ENCODE measurements around the gene POLR1H.

DNA sequence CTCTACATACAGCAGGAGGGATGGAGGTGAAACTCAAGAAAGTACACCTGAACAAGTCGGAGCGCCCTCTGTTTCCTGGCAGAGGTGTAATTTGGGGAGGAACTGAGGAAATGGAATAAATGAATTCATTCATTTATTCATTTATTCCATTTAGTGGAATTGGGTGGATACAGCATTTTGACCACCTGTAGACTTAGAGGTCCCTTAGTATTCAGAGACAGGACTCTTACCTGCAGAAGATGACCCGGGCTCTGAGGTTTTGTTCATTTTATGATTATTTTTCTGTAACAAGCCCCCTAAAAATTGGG, 42.8 kb downstream of the POLR1H start:
- TF ChIP-seq FOXP2 (optimal IDR thresholded peaks at IDR 0.05; ENCODE audit: borderline replicate concordance, extremely low read depth, extremely low read length, insufficient read depth) (no peak), SIN3A (IDR thresholded peaks at IDR 0.05; ENCODE audit: borderline replicate concordance, insufficient read depth, low read length) (no peak), TAF1 (IDR thresholded peaks at IDR 0.05; ENCODE audit: borderline replicate concordance, insufficient read depth, low read length) (no peak)
- TF ChIP-seq, protein P1, sequence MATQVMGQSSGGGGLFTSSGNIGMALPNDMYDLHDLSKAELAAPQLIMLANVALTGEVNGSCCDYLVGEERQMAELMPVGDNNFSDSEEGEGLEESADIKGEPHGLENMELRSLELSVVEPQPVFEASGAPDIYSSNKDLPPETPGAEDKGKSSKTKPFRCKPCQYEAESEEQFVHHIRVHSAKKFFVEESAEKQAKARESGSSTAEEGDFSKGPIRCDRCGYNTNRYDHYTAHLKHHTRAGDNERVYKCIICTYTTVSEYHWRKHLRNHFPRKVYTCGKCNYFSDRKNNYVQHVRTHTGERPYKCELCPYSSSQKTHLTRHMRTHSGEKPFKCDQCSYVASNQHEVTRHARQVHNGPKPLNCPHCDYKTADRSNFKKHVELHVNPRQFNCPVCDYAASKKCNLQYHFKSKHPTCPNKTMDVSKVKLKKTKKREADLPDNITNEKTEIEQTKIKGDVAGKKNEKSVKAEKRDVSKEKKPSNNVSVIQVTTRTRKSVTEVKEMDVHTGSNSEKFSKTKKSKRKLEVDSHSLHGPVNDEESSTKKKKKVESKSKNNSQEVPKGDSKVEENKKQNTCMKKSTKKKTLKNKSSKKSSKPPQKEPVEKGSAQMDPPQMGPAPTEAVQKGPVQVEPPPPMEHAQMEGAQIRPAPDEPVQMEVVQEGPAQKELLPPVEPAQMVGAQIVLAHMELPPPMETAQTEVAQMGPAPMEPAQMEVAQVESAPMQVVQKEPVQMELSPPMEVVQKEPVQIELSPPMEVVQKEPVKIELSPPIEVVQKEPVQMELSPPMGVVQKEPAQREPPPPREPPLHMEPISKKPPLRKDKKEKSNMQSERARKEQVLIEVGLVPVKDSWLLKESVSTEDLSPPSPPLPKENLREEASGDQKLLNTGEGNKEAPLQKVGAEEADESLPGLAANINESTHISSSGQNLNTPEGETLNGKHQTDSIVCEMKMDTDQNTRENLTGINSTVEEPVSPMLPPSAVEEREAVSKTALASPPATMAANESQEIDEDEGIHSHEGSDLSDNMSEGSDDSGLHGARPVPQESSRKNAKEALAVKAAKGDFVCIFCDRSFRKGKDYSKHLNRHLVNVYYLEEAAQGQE (IDR thresholded peaks at IDR 0.05; ENCODE audit: insufficient read depth in 1 of 2, low read depth in 2 of 2, low read length in 2 of 2), result no peak
